IMR-90 (cell line): ENCODE measurements around the gene FBXL4. TPM values are rescaled to one million over a fixed set of nuclear protein-coding genes. Genes with fewer than 3 reads are reported as not detected.

Source experiments
- ATAC-seq: fragments of 200-7000 bp; cut with Tn5 transposase; 2 replicates; pipeline ENCODE4 v1.9.1; 2020; ENCODE audit warnings: low read depth, mild to moderate bottlenecking, moderate library complexity
- BruUV-seq: library from RNA; stranded (reverse); fragments of 400-500 nt; replicated peaks from 2 replicates; lab custom pipeline; 2021; lab: Mats Ljungman, UMichigan
- CTCF ChIA-PET: fragments of 300-600 bp; formaldehyde crosslinking; extraction: SDS; loops from one replicate; lab custom pipeline; 2021; ENCODE audit warnings: antibody characterized with exemption; lab: Yijun Ruan, JAX
- POLR2A ChIA-PET: fragments of 300-600 bp; sonication (Branson Sonifier 250); formaldehyde crosslinking; loops from one replicate; lab custom pipeline; 2022; ENCODE audit warnings: antibody characterized with exemption; ENCODE audit not compliant: unreplicated experiment; lab: Charles Lee
- DNase-seq: peaks from one replicate; pipeline ENCODE4 v3.0.0; 2013
- H2AFZ ChIP-seq: replicated peaks from 2 replicates; pipeline ENCODE3; 2013; ENCODE audit warnings: low read length, mild to moderate bottlenecking; ENCODE audit not compliant: poor library complexity
- H2AK5ac ChIP-seq: 2 replicates; pipeline ENCODE4 v1.6.1; 2013; ENCODE audit warnings: low read depth, low read length, inconsistent platforms
- H2AK9ac ChIP-seq: replicated peaks from 2 replicates; pipeline ENCODE3; 2013; ENCODE audit warnings: mild to moderate bottlenecking, low read depth, low read length, moderate library complexity; ENCODE audit not compliant: poor library complexity
- H2BK120ac ChIP-seq: 2 replicates; pipeline ENCODE4 v1.6.1; 2013; ENCODE audit warnings: low read depth, low read length, inconsistent platforms
- H2BK15ac ChIP-seq: 3 replicates; pipeline ENCODE4 v1.6.1; 2013; ENCODE audit warnings: low read depth, low read length, inconsistent platforms
- H2BK20ac ChIP-seq: 2 replicates; pipeline ENCODE4 v1.6.1; 2013; ENCODE audit warnings: low read depth, mild to moderate bottlenecking, inconsistent platforms, low read length, moderate library complexity
- H2BK5ac ChIP-seq: 2 replicates; pipeline ENCODE4 v1.6.1; 2013; ENCODE audit warnings: mild to moderate bottlenecking, low read depth, low read length, inconsistent platforms; ENCODE audit not compliant: poor library complexity, severe bottlenecking
- H3K14ac ChIP-seq: replicated peaks from 2 replicates; pipeline ENCODE4 v1.6.1; 2013; ENCODE audit warnings: low read depth, low read length, inconsistent platforms
- H3K18ac ChIP-seq: 2 replicates; pipeline ENCODE4 v1.6.1; 2013; ENCODE audit warnings: low read depth, low read length, control low read depth
- H3K23ac ChIP-seq: 2 replicates; pipeline ENCODE4 v1.6.1; 2013; ENCODE audit warnings: low read depth, low read length, inconsistent platforms
- H3K27ac ChIP-seq: 2 replicates; pipeline ENCODE4 v1.5.1; 2013; ENCODE audit warnings: mild to moderate bottlenecking, control low read depth, low read length; ENCODE audit not compliant: insufficient read depth
- H3K27me3 ChIP-seq: 2 replicates; pipeline ENCODE4 v1.6.1; 2013; ENCODE audit warnings: low read length; ENCODE audit not compliant: control insufficient read depth, insufficient read depth
- H3K36me3 ChIP-seq: 2 replicates; pipeline ENCODE4 v1.6.1; 2013; ENCODE audit warnings: low read length, mixed read lengths; ENCODE audit not compliant: control insufficient read depth, insufficient read depth
- H3K4ac ChIP-seq: 2 replicates; pipeline ENCODE4 v1.6.1; 2013; ENCODE audit warnings: low read depth, low read length, inconsistent platforms
- H3K4me1 ChIP-seq: 2 replicates; pipeline ENCODE4 v1.6.1; 2013; ENCODE audit warnings: low read length, mixed read lengths; ENCODE audit not compliant: control insufficient read depth, insufficient read depth
- H3K4me2 ChIP-seq: 2 replicates; pipeline ENCODE4 v1.6.1; 2013; ENCODE audit warnings: low read depth, mild to moderate bottlenecking, control low read depth, low read length, moderate library complexity
- H3K4me3 ChIP-seq: 2 replicates; pipeline ENCODE4 v1.5.1; 2013; ENCODE audit warnings: low read depth, mild to moderate bottlenecking, control low read depth, low read length, moderate library complexity; ENCODE audit not compliant: insufficient read depth
- H3K56ac ChIP-seq: 2 replicates; pipeline ENCODE4 v1.6.1; 2013; ENCODE audit warnings: low read length, inconsistent platforms; ENCODE audit not compliant: insufficient read depth; ENCODE audit errors: extremely low read depth
- H3K79me1 ChIP-seq, 2 experiments: 2 replicates each; pipeline ENCODE4 v1.6.1; 2013; ENCODE audit warnings: low read length in 2 of 2, inconsistent platforms in 1 of 2, low read depth in 1 of 2
- H3K9ac ChIP-seq: 2 replicates; pipeline ENCODE4 v1.6.1; 2013; ENCODE audit warnings: low read depth, low read length, control low read depth
- H3K9me1 ChIP-seq: 2 replicates; pipeline ENCODE4 v1.6.1; 2013; ENCODE audit warnings: low read length, inconsistent platforms; ENCODE audit not compliant: insufficient read depth
- H3K9me3 ChIP-seq: 2 replicates; pipeline ENCODE4 v1.6.1; 2013; ENCODE audit warnings: low read length; ENCODE audit not compliant: control insufficient read depth, insufficient read depth
- H4K20me1 ChIP-seq: 2 replicates; pipeline ENCODE4 v1.6.1; 2013; ENCODE audit warnings: low read length, inconsistent platforms; ENCODE audit not compliant: insufficient read depth
- H4K5ac ChIP-seq: 2 replicates; pipeline ENCODE4 v1.6.1; 2013; ENCODE audit warnings: mild to moderate bottlenecking, low read depth, low read length, control low read depth
- H4K8ac ChIP-seq, 2 experiments: 2 replicates each; pipeline ENCODE4 v1.6.1; 2013; ENCODE audit warnings: low read depth in 2 of 2, low read length in 2 of 2, control low read depth in 1 of 2, inconsistent platforms in 1 of 2
- H4K91ac ChIP-seq: 2 replicates; pipeline ENCODE4 v1.6.1; 2013; ENCODE audit warnings: low read depth, low read length, inconsistent platforms; ENCODE audit not compliant: insufficient read depth
- BHLHE40 ChIP-seq: fragments of 150-350 bp; IDR thresholded peaks from 2 replicates; pipeline ENCODE4 v1.6.1; 2016; ENCODE audit warnings: mild to moderate bottlenecking, low read depth, low read length
- CEBPB ChIP-seq: IDR thresholded peaks from 2 replicates; pipeline ENCODE4 v1.6.1; 2012; ENCODE audit warnings: low read depth, low read length, improper control_type of control experiment
- CHD1 ChIP-seq: IDR thresholded peaks from 2 replicates; pipeline ENCODE4 v1.6.1; 2012; ENCODE audit warnings: low read depth, low read length, improper control_type of control experiment
- FOS ChIP-seq: fragments of 150-350 bp; IDR thresholded peaks from 2 replicates; pipeline ENCODE4 v1.6.1; 2016; ENCODE audit warnings: low read depth, low read length
- MAFK ChIP-seq: IDR thresholded peaks from 2 replicates; pipeline ENCODE4 v1.6.1; 2012; ENCODE audit warnings: low read depth, low read length, improper control_type of control experiment
- MAZ ChIP-seq: IDR thresholded peaks from 2 replicates; pipeline ENCODE4 v1.6.1; 2012; ENCODE audit warnings: low read depth, mild to moderate bottlenecking, low read length, improper control_type of control experiment, moderate library complexity, borderline replicate concordance
- MXI1 ChIP-seq: IDR thresholded peaks from 2 replicates; pipeline ENCODE4 v1.6.1; 2012; ENCODE audit warnings: low read depth, mild to moderate bottlenecking, low read length, moderate library complexity, borderline replicate concordance
- NFE2L2 ChIP-seq: fragments of 150-350 bp; IDR thresholded peaks from 2 replicates; pipeline ENCODE4 v1.6.1; 2016; ENCODE audit warnings: low read depth, mild to moderate bottlenecking, low read length
- POLR2A ChIP-seq: IDR thresholded peaks from 2 replicates; pipeline ENCODE4 v1.6.1; 2012; ENCODE audit warnings: mild to moderate bottlenecking, low read depth, low read length
- RAD21 ChIP-seq: IDR thresholded peaks from 2 replicates; pipeline ENCODE4 v1.6.1; 2012; ENCODE audit warnings: low read length, improper control_type of control experiment
- RCOR1 ChIP-seq: IDR thresholded peaks from 2 replicates; pipeline ENCODE4 v1.6.1; 2012; ENCODE audit warnings: mild to moderate bottlenecking, low read length, improper control_type of control experiment; ENCODE audit not compliant: insufficient replicate concordance
- RFX5 ChIP-seq: IDR thresholded peaks from 2 replicates; pipeline ENCODE4 v1.8.0; 2012; ENCODE audit warnings: low read depth, mild to moderate bottlenecking, low read length, moderate library complexity
- SMC3 ChIP-seq: fragments of 150-350 bp; IDR thresholded peaks from 2 replicates; pipeline ENCODE4 v1.6.1; 2016; ENCODE audit warnings: low read depth, mild to moderate bottlenecking, antibody characterized with exemption, low read length, moderate library complexity
- WGBS, 2 experiments: methylation state at CpG; one replicate each; pipeline versions ENCODE4 v1.1.5 to v1.1.7; 2013; ENCODE audit warnings: missing lambda C conversion rate in 2 of 2; ENCODE audit not compliant: insufficient read length in 1 of 2; ENCODE audit errors: extremely low coverage in 2 of 2; 5-methylcytosine and 5-hydroxymethylcytosine counted together
- dilution Hi-C: fragments of 300-500 bp; cut with HindIII; formaldehyde crosslinking; loops from one replicate; pipeline ENCODE4 v1.14.3; 2018; ENCODE audit warnings: low sequenced_read_pairs; ENCODE audit not compliant: unreplicated experiment
- in situ Hi-C: fragments of 300-500 bp; cut with MboI; formaldehyde crosslinking; loops from 3 replicates; pipeline ENCODE4 v1.14.3; 2019; ENCODE audit warnings: low sequenced_read_pairs, inconsistent platforms, mixed read lengths
- intact Hi-C: fragments of 100-400 bp; cut with micrococcal nuclease; formaldehyde crosslinking; loops from 2 replicates; pipeline ENCODE4 v1.10.0; 2022
- polyA plus RNA-seq, 3 experiments: library from polyadenylated mRNA; depleted of rRNA; stranded (reverse); fragments of >200 nt; gene quantifications; 2 replicates each; pipeline ENCODE4 v1.2.3, GENCODE V29; 2012; ENCODE audit warnings: low replicate concordance in 1 of 3
- total RNA-seq: library from RNA; depleted of rRNA; stranded (reverse); fragments of >200 nt; gene quantifications from 2 replicates; pipeline ENCODE4 v1.2.3, GENCODE V29; 2012
- TF ChIP-seq, protein P1 (sequence below): fragments of 150-350 bp; IDR thresholded peaks from 2 replicates; pipeline ENCODE4 v1.6.1; 2017; ENCODE audit warnings: mild to moderate bottlenecking, antibody characterized with exemption, low read length, low read depth
- TF ChIP-seq, protein P2 (sequence below): conservative IDR thresholded peaks from 2 replicates; pipeline ENCODE4 v1.5.1; 2012; ENCODE audit warnings: mild to moderate bottlenecking, low read depth, low read length, improper control_type of control experiment
- TF ChIP-seq, protein P3 (sequence below): fragments of 150-350 bp; IDR thresholded peaks from 2 replicates; pipeline ENCODE4 v1.6.1; 2016; ENCODE audit warnings: low read depth, mild to moderate bottlenecking, low read length, moderate library complexity, borderline replicate concordance

FBXL4 gene
- total and polyA plus RNA-seq, 2 of the 4 experiments (the other 2 are of a cell fraction), result 7.8 to 17.6 TPM

- DNase-seq (no peak), ATAC-seq (no peak)
- H2BK5ac ChIP-seq, result no peak overlapping the region
- ChIA-PET POLR2A (no interaction called here), CTCF (no interaction called here)
- no peak overlapping the region for H3K14ac ChIP-seq
- no peak overlapping the region for H2AK9ac ChIP-seq
- H3K23ac ChIP-seq, result no peak overlapping the region
- H4K91ac ChIP-seq, result no peak overlapping the region
- no peaks in the 10 kb centered on the region for H3K36me3 ChIP-seq
- intact Hi-C loops, result no loop called here
- no peak overlapping the region for H4K5ac ChIP-seq
- TF ChIP-seq CHD1, result no peak
- TF ChIP-seq BHLHE40, result no peak
- TF ChIP-seq NFE2L2, result no peak
- no peak for TF ChIP-seq MXI1
- no peak for TF ChIP-seq MAFK
- TF ChIP-seq RAD21, result no peak
- no peak for TF ChIP-seq RCOR1
- TF ChIP-seq, protein P1, sequence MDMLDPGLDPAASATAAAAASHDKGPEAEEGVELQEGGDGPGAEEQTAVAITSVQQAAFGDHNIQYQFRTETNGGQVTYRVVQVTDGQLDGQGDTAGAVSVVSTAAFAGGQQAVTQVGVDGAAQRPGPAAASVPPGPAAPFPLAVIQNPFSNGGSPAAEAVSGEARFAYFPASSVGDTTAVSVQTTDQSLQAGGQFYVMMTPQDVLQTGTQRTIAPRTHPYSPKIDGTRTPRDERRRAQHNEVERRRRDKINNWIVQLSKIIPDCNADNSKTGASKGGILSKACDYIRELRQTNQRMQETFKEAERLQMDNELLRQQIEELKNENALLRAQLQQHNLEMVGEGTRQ, result no peak
- TF ChIP-seq, protein P2, sequence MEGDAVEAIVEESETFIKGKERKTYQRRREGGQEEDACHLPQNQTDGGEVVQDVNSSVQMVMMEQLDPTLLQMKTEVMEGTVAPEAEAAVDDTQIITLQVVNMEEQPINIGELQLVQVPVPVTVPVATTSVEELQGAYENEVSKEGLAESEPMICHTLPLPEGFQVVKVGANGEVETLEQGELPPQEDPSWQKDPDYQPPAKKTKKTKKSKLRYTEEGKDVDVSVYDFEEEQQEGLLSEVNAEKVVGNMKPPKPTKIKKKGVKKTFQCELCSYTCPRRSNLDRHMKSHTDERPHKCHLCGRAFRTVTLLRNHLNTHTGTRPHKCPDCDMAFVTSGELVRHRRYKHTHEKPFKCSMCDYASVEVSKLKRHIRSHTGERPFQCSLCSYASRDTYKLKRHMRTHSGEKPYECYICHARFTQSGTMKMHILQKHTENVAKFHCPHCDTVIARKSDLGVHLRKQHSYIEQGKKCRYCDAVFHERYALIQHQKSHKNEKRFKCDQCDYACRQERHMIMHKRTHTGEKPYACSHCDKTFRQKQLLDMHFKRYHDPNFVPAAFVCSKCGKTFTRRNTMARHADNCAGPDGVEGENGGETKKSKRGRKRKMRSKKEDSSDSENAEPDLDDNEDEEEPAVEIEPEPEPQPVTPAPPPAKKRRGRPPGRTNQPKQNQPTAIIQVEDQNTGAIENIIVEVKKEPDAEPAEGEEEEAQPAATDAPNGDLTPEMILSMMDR, result no peak
- TF ChIP-seq FOS, result no peak
- no peak for TF ChIP-seq MAZ
- no peak for TF ChIP-seq POLR2A
- TF ChIP-seq CEBPB, result no peak
- TF ChIP-seq SMC3, result no peak
- no peak for TF ChIP-seq RFX5
- TF ChIP-seq, protein P3, sequence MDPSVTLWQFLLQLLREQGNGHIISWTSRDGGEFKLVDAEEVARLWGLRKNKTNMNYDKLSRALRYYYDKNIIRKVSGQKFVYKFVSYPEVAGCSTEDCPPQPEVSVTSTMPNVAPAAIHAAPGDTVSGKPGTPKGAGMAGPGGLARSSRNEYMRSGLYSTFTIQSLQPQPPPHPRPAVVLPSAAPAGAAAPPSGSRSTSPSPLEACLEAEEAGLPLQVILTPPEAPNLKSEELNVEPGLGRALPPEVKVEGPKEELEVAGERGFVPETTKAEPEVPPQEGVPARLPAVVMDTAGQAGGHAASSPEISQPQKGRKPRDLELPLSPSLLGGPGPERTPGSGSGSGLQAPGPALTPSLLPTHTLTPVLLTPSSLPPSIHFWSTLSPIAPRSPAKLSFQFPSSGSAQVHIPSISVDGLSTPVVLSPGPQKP, result no peak
- H2BK15ac ChIP-seq, result no peak overlapping the region
- no peak overlapping the region for H2BK120ac ChIP-seq
- H3K56ac ChIP-seq, result no peak overlapping the region
- H2BK20ac ChIP-seq, result no peak overlapping the region
- H3K4me1 ChIP-seq, result peaks cover 5% of the 10 kb centered on the region; the same call in 1 of the 2 replicates
- no peak overlapping the region for H3K27ac ChIP-seq
- no peak overlapping the region for H2AK5ac ChIP-seq
- H2AFZ ChIP-seq, result no peak overlapping the region
- peaks cover 86% of the 10 kb centered on the region for H3K27me3 ChIP-seq
- no peak overlapping the region for H3K4me2 ChIP-seq
- dilution Hi-C loops, result no loop called here
- WGBS, 2 experiments, result no CpG with 5 or more reads among the region's 14 CpGs
- H3K9me3 ChIP-seq, result no peaks in the 10 kb centered on the region
- no peak overlapping the region for H3K4me3 ChIP-seq
- no peak overlapping the region for H3K9ac ChIP-seq
- H4K20me1 ChIP-seq, result no peaks in the 10 kb centered on the region; the same call in 1 of the 2 replicates
- in situ Hi-C loops, result no loop called here
- H3K79me1 ChIP-seq, result no peaks in the 10 kb centered on the region
- BruUV-seq, result no TSS peak
- no peak overlapping the region for H3K4ac ChIP-seq
- H3K18ac ChIP-seq, result no peak overlapping the region
- H4K8ac ChIP-seq, result no peak overlapping the region
- no peaks in the 10 kb centered on the region for H3K9me1 ChIP-seq
These were observed 118.8 kb downstream of the FBXL4 start for GRCh38 chr6:98828941-98829411.
